ENCODE measurements around the gene ASTN2.

Gene ASTN2

DNA sequence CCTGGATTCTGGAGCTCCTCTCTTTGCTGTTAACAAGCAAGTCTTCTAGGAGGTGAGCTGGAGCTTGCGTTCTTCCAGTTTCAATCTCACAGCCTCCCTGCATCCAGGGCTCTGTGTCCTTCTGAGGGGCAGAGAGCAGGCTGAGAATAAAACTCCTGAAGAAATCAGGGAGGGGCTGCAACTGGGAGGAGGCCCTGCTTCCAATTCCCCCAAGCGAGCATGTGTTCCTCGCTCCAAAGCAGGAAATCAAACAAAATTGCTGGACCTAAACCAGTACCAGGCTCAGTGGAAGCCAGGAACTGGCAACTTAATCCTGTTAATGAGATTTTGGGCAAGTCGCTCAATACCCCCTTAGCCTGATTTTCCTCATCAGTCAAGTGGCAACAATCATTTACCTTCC is 181.8 kb downstream of the ASTN2 start:
- TF ChIP-seq, protein P1, sequence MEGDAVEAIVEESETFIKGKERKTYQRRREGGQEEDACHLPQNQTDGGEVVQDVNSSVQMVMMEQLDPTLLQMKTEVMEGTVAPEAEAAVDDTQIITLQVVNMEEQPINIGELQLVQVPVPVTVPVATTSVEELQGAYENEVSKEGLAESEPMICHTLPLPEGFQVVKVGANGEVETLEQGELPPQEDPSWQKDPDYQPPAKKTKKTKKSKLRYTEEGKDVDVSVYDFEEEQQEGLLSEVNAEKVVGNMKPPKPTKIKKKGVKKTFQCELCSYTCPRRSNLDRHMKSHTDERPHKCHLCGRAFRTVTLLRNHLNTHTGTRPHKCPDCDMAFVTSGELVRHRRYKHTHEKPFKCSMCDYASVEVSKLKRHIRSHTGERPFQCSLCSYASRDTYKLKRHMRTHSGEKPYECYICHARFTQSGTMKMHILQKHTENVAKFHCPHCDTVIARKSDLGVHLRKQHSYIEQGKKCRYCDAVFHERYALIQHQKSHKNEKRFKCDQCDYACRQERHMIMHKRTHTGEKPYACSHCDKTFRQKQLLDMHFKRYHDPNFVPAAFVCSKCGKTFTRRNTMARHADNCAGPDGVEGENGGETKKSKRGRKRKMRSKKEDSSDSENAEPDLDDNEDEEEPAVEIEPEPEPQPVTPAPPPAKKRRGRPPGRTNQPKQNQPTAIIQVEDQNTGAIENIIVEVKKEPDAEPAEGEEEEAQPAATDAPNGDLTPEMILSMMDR (IDR thresholded peaks at IDR 0.05; ENCODE audit: control extremely low read depth, extremely low read depth, low read depth, missing control alignments), result no peak
- DNase-seq (ENCODE audit: extremely low spot score), result no peak
- POLR2A ChIA-PET, result no interaction called here
- CTCF ChIA-PET, result interaction anchor here (1.1 kb wide), 1 partner anchor 37 kb away, joined by 3 read pairs; no protein-coding TSS in a partner anchor

DNA sequence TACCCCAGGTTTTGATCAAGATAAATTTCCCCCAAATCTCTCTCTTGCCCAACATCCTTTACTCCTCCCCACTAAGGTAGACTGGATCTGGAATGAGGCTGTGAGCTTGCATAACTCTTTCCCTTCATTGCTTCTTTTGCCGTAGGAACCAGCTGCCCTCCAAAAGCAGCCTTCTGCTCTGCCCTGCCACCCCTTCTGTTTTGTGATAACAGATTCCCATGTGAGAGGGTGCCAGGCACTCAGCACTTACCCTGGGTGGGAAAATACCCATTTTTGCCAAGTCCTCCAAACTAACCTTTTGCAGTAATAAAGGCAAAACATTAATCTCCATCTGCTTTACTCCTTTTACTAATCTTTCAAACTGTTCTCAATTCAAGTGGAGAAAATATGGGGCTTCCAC is 182.6 kb downstream of the ASTN2 start:
- POLR2A ChIA-PET, result no interaction called here
- DNase-seq (ENCODE audit: extremely low spot score), result no peak
- TF ChIP-seq, protein P1 (IDR thresholded peaks at IDR 0.05; ENCODE audit: control extremely low read depth, extremely low read depth, low read depth, missing control alignments), result no peak
- CTCF ChIA-PET, result no interaction called here

DNA sequence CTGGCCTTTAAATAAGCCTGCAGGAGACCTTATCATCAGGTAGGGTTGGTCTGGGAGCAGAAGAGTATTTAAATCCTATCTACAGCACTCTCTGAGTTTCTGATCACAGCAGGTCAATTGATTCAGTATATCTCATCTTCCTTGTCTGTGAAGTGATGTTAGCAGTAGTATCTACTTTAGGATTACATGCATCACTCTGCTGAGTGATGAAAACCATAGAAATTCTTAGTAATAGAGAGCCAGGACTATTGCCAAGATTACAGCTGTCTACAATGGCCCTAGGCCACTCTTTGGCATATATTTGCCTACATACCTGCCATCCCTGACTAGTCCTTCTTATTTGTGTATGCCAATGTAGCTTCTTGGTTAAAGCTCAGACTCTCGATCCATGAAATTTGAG is 183.8 kb downstream of the ASTN2 start:
- CTCF ChIA-PET, result no interaction called here
- no peak for DNase-seq (ENCODE audit: extremely low spot score)
- TF ChIP-seq, protein P1 (IDR thresholded peaks at IDR 0.05; ENCODE audit: control extremely low read depth, extremely low read depth, low read depth, missing control alignments), result no peak
- POLR2A ChIA-PET, result no interaction called here

GRCh38 chr9:117224695-117225094 is 190.2 kb downstream of the ASTN2 start:
- POLR2A ChIA-PET, result no interaction called here
- no peak for DNase-seq (ENCODE audit: extremely low spot score)
- CTCF ChIA-PET, result no interaction called here
- TF ChIP-seq, protein P1 (IDR thresholded peaks at IDR 0.05; ENCODE audit: control extremely low read depth, extremely low read depth, low read depth, missing control alignments), result no peak

- ChIA-PET POLR2A (no interaction called here), CTCF (interaction anchor here (1.3 kb wide), 1 partner anchor 358 kb away, joined by 3 read pairs; no protein-coding TSS in a partner anchor)
- TF ChIP-seq, protein P1 (IDR thresholded peaks at IDR 0.05; ENCODE audit: control extremely low read depth, extremely low read depth, low read depth, missing control alignments), result no peak
Measured at GRCh38 chr9:117218951-117219350, 195.9 kb downstream of the ASTN2 start.

DNA sequence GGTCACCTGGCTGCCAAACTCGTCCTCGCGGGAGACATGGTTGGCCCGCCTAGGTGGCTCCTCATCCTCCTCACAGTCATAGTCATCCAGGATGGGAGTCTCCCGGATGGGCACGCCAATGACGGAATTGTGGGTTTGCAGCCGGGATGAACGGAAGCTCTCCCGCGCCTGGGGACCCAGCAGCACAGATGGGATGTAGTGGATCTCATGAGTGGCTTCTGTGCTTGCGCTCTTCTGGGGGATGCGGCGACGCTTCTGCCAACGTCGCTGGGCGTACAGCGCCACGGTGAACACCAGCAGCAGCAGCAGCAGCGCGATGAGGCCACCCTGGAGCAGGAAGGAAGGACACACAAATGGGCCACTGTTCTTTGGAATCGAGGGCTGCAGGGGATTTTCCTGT is 200.4 kb downstream of the ASTN2 start:
- TF ChIP-seq, protein P1 (IDR thresholded peaks at IDR 0.05; ENCODE audit: control extremely low read depth, extremely low read depth, low read depth, missing control alignments), result no peak
- no peak for DNase-seq (ENCODE audit: extremely low spot score)
- ChIA-PET CTCF (no interaction called here), POLR2A (no interaction called here)

More at GRCh38 chr9:117218951-117219350, 195.9 kb downstream of the ASTN2 start:
- DNase-seq (ENCODE audit: extremely low spot score), result no peak

GRCh38 chr9:117211280-117211679 is 203.6 kb downstream of the ASTN2 start:
- DNase-seq (ENCODE audit: extremely low spot score), result no peak
- ChIA-PET POLR2A (no interaction called here), CTCF (no interaction called here)
- TF ChIP-seq, protein P1 (IDR thresholded peaks at IDR 0.05; ENCODE audit: control extremely low read depth, extremely low read depth, low read depth, missing control alignments), result no peak

All from GM10248 (cell line).